HG02943 (cell line): ENCODE data around the gene CARMIL3.

Source experiments
- ATAC-seq: cut with Tn5 transposase; IDR thresholded peaks from one replicate; pipeline ENCODE4 v1.9.1; 2021; ENCODE audit warnings: mild to moderate bottlenecking, low read depth, moderate library complexity; ENCODE audit not compliant: unreplicated experiment

CARMIL3 gene

GRCh38 chr14:24074625-24075484 lies 23.0 kb downstream of the CARMIL3 start:
- no peak for ATAC-seq

- no peak for ATAC-seq
Measured at GRCh38 chr14:24075485-24076301, 23.9 kb downstream of the CARMIL3 start.

- ATAC-seq = no peak
Measured at GRCh38 chr14:24076302-24076601, 24.4 kb downstream of the CARMIL3 start.

GRCh38 chr14:24077086-24077485 lies 25.3 kb downstream of the CARMIL3 start:
- ATAC-seq = no peak

GRCh38 chr14:24078146-24078545 lies 26.3 kb downstream of the CARMIL3 start:
- no peak for ATAC-seq

- no peak for ATAC-seq
Measured at GRCh38 chr14:24079491-24080141, 27.8 kb downstream of the CARMIL3 start.

GRCh38 chr14:24080142-24080530 lies 28.3 kb downstream of the CARMIL3 start:
- no peak for ATAC-seq

- peak; percentile 87 for ATAC-seq
Measured at GRCh38 chr14:24080888-24081738, 29.3 kb downstream of the CARMIL3 start.

- no peak for ATAC-seq
Measured at GRCh38 chr14:24081739-24082211, 30.0 kb downstream of the CARMIL3 start.

- no peak for ATAC-seq
Measured at GRCh38 chr14:24082411-24083080, 30.7 kb downstream of the CARMIL3 start.

- no peak for ATAC-seq
Measured at GRCh38 chr14:24083462-24083861, 31.7 kb downstream of the CARMIL3 start.

- ATAC-seq = no peak
Measured at GRCh38 chr14:24084440-24084839, 32.6 kb downstream of the CARMIL3 start.

GRCh38 chr14:24085215-24085614 lies 33.4 kb downstream of the CARMIL3 start:
- ATAC-seq = no peak

- no peak for ATAC-seq
Measured at GRCh38 chr14:24086193-24086955, 34.6 kb downstream of the CARMIL3 start.

GRCh38 chr14:24087004-24087403 lies 35.2 kb downstream of the CARMIL3 start:
- ATAC-seq = no peak

- ATAC-seq = no peak
Measured at GRCh38 chr14:24088095-24088494, 36.3 kb downstream of the CARMIL3 start.

GRCh38 chr14:24089890-24090289 lies 38.1 kb downstream of the CARMIL3 start:
- no peak for ATAC-seq

GRCh38 chr14:24092110-24092504 lies 40.3 kb downstream of the CARMIL3 start:
- no peak for ATAC-seq
